ENCODE measurements around the gene MOB3C.
"Not testable (repeated sequence)": the region's sequence is repeated elsewhere in the genome, so short reads cannot be mapped to it uniquely, and the experiment has no call there.

Gene MOB3C

GRCh38 chr1:46655848-46656247, 39.2 kb upstream of the MOB3C start:
- TF ChIP-seq, protein P1, sequence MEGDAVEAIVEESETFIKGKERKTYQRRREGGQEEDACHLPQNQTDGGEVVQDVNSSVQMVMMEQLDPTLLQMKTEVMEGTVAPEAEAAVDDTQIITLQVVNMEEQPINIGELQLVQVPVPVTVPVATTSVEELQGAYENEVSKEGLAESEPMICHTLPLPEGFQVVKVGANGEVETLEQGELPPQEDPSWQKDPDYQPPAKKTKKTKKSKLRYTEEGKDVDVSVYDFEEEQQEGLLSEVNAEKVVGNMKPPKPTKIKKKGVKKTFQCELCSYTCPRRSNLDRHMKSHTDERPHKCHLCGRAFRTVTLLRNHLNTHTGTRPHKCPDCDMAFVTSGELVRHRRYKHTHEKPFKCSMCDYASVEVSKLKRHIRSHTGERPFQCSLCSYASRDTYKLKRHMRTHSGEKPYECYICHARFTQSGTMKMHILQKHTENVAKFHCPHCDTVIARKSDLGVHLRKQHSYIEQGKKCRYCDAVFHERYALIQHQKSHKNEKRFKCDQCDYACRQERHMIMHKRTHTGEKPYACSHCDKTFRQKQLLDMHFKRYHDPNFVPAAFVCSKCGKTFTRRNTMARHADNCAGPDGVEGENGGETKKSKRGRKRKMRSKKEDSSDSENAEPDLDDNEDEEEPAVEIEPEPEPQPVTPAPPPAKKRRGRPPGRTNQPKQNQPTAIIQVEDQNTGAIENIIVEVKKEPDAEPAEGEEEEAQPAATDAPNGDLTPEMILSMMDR (IDR thresholded peaks at IDR 0.05; ENCODE audit: low read depth, low read length) = no peak
- H3K4me3 ChIP-seq (replicated peaks in 1 of 2; ENCODE audit: low read depth in 2 of 2, low read length in 2 of 2) = no peak overlapping the region
- no peak for DNase-seq (ENCODE audit: low read depth in 2 of 2)

DNA sequence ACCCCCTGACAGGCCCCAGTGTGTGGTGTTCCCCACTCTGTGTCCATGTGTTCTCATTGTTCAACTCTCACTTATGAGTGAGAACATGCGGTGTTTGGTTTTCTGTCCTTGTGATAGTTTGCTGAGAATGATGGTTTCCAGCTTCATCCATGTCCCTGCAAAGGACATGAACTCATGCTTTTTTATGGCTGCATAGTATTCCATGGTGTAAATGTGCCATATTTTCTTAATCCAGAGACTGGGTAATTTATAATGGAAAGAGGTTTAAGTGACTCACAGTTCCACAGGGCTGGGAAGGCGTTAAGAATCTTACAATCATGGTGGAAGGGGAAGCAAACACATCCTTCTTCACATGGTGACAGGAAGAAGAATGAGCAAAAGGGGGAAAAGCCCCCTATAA, 38.1 kb upstream of the MOB3C start:
- not testable (repeated sequence) for DNase-seq (ENCODE audit: low read depth in 2 of 2); H3K4me3 ChIP-seq (replicated peaks in 1 of 2; ENCODE audit: low read depth in 2 of 2, low read length in 2 of 2)

DNA sequence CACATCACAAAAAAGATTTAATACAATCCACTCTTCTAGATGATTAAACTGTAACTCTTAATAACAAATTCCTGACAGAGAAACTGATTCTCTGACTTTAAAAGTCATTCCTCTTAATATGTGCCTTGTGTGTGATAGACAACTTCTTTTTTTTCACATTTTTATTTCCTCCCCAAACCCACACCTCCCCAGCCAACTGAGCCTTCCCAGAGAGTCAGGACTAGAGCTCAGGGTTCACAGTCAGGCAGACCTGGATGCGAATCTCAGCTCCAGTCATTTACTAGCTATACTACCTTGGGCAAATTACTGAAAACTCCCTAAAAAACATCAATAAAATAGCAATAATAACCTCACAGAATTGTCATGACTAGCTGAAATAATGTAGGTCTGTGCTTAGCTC, 37.4 kb upstream of the MOB3C start:
- TF ChIP-seq, protein P1 (IDR thresholded peaks at IDR 0.05; ENCODE audit: low read depth, low read length) = no peak
- H3K4me3 ChIP-seq (replicated peaks in 1 of 2; ENCODE audit: low read depth in 2 of 2, low read length in 2 of 2) = no peak overlapping the region
- no peak for DNase-seq (ENCODE audit: low read depth in 2 of 2)

- TF ChIP-seq, protein P1 (IDR thresholded peaks at IDR 0.05; ENCODE audit: low read depth, low read length) = no peak
- peak; percentile 12 to 39 for DNase-seq (ENCODE audit: low read depth in 2 of 2)
- H3K4me3 ChIP-seq (replicated peaks in 1 of 2; ENCODE audit: low read depth in 2 of 2, low read length in 2 of 2) = no peak overlapping the region
These were observed 36.9 kb upstream of the MOB3C start for GRCh38 chr1:46653405-46653958.

DNA sequence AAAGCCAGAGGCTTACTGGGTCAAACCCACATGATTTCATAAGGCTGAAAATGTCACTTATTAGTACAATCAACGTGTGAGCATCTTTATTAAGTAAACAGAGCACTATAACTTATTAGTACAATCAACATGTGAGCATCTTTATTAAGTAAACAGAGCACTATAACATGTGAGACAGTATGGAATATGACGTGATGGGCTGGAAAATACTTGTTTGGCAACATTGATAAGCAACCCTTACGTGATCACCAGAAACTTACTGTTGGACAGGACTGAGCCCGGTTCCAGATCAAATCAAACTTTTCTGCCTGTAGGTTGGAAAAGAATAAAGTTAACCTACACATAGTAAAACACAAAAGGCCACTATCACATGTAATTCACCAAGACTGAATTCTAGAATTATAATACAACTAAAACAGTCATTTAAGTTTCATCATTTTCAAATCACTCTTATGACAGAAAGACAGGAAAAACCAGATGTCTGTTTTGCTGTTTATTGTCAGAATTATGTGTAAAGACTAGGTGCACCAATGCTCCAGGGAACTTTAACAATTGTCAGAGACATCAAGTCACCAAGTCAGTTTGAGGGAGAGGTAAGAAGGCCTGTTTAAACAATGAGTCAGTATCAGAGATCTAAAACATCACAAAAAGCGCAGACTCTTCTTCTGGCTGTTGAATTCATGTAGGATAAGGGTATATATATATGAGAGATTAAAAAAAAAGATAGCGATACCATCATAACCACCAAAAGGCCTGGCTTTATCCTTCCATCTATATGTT, 35.9 kb upstream of the MOB3C start:
- no peak for DNase-seq (ENCODE audit: low read depth in 2 of 2)
- TF ChIP-seq, protein P1 (IDR thresholded peaks at IDR 0.05; ENCODE audit: low read depth, low read length) = no peak
- H3K4me3 ChIP-seq (replicated peaks in 1 of 2; ENCODE audit: low read depth in 2 of 2, low read length in 2 of 2) = no peak overlapping the region

GRCh38 chr1:46651152-46651551, 34.5 kb upstream of the MOB3C start:
- not testable (repeated sequence) for DNase-seq (ENCODE audit: low read depth in 2 of 2); H3K4me3 ChIP-seq (replicated peaks in 1 of 2; ENCODE audit: low read depth in 2 of 2, low read length in 2 of 2)

DNA sequence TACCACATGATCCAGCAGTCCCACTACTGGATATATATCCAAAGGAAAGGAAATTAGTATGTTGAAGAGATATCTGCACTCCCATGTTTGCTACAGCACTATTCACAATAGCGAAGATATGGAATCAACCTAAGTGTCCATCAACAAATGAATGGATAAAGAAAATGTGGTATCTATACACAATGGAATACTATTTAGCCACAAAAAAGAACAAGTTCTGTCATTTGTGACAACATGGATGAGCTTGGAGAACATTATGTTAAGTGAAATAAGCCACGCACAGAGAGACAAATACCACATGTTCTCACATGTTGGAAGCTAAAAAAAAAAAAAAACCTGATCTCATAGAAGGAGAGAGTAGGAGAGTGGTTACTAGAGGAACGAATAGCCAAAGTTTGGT, 33.9 kb upstream of the MOB3C start:
- no peak for DNase-seq (ENCODE audit: low read depth in 2 of 2)
- no peak overlapping the region for H3K4me3 ChIP-seq (replicated peaks in 1 of 2; ENCODE audit: low read depth in 2 of 2, low read length in 2 of 2)
- TF ChIP-seq, protein P1 (IDR thresholded peaks at IDR 0.05; ENCODE audit: low read depth, low read length) = no peak

DNA sequence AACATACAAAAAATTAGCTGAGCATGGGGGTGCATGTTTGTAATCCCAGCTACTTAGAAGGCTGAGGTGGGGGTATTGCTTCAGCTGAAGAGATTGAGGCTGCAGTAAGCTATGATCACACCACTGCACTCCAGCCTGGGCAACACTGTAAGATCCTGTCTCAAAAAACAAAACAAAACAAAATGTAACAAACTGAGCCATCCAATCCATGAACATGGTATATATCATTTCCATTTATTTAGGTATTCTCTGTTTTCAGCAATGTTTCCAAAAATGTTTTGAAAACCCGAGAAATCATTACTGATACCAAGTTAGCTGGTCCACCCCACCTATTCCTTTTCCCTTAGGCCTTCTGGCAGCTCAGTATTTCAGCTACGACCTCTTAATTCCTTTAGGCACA, 33.2 kb upstream of the MOB3C start:
- TF ChIP-seq, protein P1 (IDR thresholded peaks at IDR 0.05; ENCODE audit: low read depth, low read length) = no peak
- no peak for DNase-seq (ENCODE audit: low read depth in 2 of 2)
- no peak overlapping the region for H3K4me3 ChIP-seq (replicated peaks in 1 of 2; ENCODE audit: low read depth in 2 of 2, low read length in 2 of 2)

Measured in cardiac fibroblast (primary cell).